HUES64 (cell line): ENCODE results near the gene GUCY1A1.

Source experiments
- H3K27ac ChIP-seq: 2 replicates; pipeline ENCODE4 v1.7.0; 2013; ENCODE audit warnings: low read depth, low read length, inconsistent platforms
- H3K27me3 ChIP-seq: 2 replicates; pipeline ENCODE4 v1.6.1; 2013; ENCODE audit warnings: mild to moderate bottlenecking, low read length; ENCODE audit not compliant: insufficient read depth
- H3K36me3 ChIP-seq: 2 replicates; pipeline ENCODE4 v1.6.1; 2013; ENCODE audit warnings: mild to moderate bottlenecking, low read length; ENCODE audit not compliant: insufficient read depth
- H3K4me1 ChIP-seq: 2 replicates; pipeline ENCODE4 v1.6.1; 2013; ENCODE audit warnings: mild to moderate bottlenecking, low read length, moderate library complexity; ENCODE audit not compliant: insufficient read depth
- H3K4me3 ChIP-seq: 2 replicates; pipeline ENCODE4 v1.5.1; 2013; ENCODE audit warnings: mild to moderate bottlenecking, low read length, moderate library complexity
- H3K9ac ChIP-seq: 2 replicates; pipeline ENCODE4 v1.6.1; 2013; ENCODE audit warnings: mild to moderate bottlenecking, low read depth, low read length
- H3K9me3 ChIP-seq: 2 replicates; pipeline ENCODE4 v1.6.1; 2013; ENCODE audit warnings: low read depth, low read length; ENCODE audit not compliant: insufficient read depth
- WGBS: fragments of 150-250, 120-280 bp; methylation state at CpG from one replicate; pipeline ENCODE4 v1.1.7; 2013; ENCODE audit warnings: missing lambda C conversion rate; 5-methylcytosine and 5-hydroxymethylcytosine counted together

Gene GUCY1A1

DNA sequence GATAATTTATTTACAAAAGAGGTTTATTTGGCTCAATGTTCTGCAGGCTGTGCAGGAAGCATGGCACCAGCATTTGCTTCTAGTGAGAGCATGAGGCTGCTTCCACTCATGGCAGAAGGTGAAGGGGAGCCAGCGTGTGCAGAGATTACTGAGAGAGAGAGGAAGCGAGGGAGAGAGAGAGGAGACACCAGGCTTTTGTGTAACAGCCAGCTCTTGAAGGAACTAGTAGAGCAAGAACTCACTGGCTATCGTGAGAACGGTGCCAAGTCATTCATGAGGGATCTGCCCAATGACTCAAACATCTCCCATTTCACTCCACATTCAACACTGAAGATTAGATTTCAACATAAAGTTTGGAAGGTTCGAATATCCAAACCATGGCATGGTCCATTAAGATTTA is 12.7 kb downstream of the GUCY1A1 start:
- 87% methylated on average over 5 of the region's 5 CpGs for WGBS
- Histone ChIP-seq H3K9ac (no peak overlapping the region), H3K36me3 (no peaks in the 10 kb centered on the region), H3K27me3 (no peaks in the 10 kb centered on the region), H3K4me1 (peaks cover 10% of the 10 kb centered on the region; the same call in 1 of the 2 replicates), H3K4me3 (no peak overlapping the region), H3K9me3 (no peaks in the 10 kb centered on the region), H3K27ac (no peak overlapping the region)

DNA sequence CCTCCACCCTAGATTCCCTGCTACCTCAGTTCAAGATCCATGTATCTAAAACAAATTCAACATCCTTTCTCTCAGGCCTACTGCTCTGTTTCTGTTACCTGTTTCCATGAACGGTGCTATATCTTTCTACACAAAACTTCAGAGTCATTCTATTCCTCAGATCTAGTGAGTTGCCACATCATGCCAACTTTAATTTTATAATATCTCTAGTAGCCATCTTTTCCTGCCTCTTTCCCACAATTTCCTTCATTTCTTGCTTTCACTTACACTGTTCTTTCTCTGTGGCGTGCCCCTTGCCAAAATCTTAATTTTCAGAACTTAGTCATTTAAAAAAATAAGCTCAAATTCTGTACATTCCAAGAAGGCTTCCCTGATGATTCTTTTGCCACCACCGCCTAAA is 15.2 kb downstream of the GUCY1A1 start:
- Histone ChIP-seq H3K9ac (no peak overlapping the region), H3K4me1 (no peaks in the 10 kb centered on the region), H3K4me3 (no peak overlapping the region), H3K27ac (no peak overlapping the region), H3K36me3 (no peaks in the 10 kb centered on the region), H3K9me3 (no peaks in the 10 kb centered on the region), H3K27me3 (no peaks in the 10 kb centered on the region)
- 93% methylated on average over 3 of the region's 3 CpGs for WGBS

DNA sequence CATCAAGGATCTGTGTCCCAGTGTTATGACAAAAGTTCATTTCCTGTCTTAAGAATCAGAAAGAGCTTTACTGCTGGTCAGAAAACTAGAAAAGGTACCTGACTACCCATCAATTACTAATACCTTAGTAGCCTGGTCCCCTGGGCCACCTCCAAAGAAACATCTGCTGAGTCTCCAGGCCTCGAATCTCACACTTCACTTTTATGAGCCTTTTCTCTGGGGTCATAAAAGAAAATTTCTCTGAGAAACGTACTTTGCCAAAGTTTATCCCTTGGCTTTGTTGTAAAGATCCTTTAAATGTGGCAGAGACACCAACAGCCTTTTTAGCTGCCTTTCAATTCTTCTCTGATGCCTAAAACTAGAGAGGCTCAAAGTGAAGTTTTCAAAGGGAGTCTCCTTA is 17.8 kb downstream of the GUCY1A1 start:
- H3K4me1 ChIP-seq = no peaks in the 10 kb centered on the region
- no peak overlapping the region for H3K9ac ChIP-seq
- H3K27me3 ChIP-seq = no peaks in the 10 kb centered on the region
- H3K4me3 ChIP-seq = no peak overlapping the region
- no peaks in the 10 kb centered on the region for H3K36me3 ChIP-seq
- 90% methylated on average over 2 of the region's 2 CpGs for WGBS
- H3K27ac ChIP-seq = no peak overlapping the region
- no peaks in the 10 kb centered on the region for H3K9me3 ChIP-seq

DNA sequence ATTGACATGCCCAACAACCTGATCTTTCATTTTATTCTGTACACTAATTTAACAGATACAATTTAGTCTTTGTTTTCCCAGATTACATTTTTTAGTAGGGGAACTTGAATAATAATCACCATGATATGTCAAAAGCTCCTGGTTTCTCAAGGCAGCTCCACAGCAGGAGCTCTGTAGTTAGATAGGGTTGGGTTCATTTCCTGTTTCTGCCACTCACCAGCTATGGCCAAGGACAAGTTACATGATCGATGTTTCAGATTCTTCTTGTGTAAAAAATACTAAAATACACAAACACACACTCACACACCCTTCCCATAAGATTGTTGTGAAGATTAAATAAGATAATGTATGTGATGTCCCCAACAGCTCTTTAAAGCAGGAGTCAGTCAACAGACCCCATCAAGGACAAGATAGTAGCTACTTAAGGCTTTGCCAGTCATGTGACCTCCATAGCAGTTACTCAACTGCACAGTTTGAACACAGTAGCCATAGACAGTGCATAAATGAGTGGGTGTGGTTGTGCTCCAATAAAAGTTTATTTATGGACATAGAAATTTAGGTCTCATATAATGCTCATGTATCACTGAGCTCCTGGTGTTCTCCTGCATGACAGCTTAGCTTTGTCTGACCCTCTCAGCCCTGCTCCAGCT is 18.4 kb downstream of the GUCY1A1 start:
- Histone ChIP-seq H3K9me3 (no peaks in the 10 kb centered on the region), H3K27me3 (no peaks in the 10 kb centered on the region), H3K27ac (no peak overlapping the region), H3K4me3 (no peak overlapping the region), H3K4me1 (no peaks in the 10 kb centered on the region), H3K36me3 (no peaks in the 10 kb centered on the region), H3K9ac (no peak overlapping the region)
- WGBS = no CpG with 5 or more reads among the region's 1 CpG

DNA sequence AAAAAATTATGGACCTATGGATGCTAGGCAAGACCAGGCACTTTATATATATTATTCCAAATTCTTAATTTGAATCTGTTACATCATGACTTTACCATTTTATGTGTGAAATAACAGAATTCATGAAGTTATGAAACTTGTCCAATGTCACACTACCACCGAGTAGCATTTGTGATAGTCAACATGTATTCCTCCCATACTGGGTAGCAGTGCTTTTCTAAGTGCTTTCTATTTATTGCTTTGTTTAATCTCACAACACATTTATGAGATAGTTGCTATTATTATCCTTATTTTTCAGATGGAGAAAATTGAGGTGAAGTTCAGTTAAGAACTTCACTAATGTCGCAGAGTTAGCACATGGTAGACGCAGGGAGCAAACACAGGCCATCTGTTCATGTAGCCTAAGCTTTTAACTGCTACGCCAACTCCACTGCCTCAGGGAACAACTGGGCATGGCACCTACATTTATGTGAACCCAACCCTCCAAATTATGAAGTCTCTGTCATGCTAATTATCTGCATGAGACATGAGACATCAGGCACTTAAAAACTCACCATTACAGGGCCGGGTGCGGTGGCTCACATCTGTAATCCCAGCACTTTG is 20.8 kb downstream of the GUCY1A1 start:
- Histone ChIP-seq H3K27me3 (no peaks in the 10 kb centered on the region), H3K9me3 (no peaks in the 10 kb centered on the region), H3K36me3 (no peaks in the 10 kb centered on the region), H3K4me3 (no peak overlapping the region), H3K9ac (no peak overlapping the region), H3K4me1 (no peaks in the 10 kb centered on the region), H3K27ac (no peak overlapping the region)
- WGBS = 98% methylated on average over 5 of the region's 6 CpGs

DNA sequence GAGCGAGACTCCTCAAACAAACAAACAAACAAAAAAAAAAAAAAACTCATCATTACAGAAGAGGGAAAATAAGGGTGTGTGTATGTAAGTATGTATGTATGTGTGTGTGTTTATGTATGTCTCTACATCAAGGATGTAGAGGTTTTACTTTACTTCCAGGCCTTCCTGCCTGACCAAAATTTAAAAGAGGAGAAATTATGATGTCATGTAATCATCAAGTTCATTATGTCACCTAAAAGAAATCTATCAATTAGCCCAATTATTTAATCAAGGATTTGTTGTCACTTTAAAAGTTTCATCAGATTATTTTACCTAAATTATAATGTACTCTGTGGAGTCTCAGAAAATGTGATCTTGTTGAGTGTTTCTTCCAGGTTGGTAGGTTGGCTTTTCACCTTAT is 21.6 kb downstream of the GUCY1A1 start:
- no peaks in the 10 kb centered on the region for H3K36me3 ChIP-seq
- H3K9ac ChIP-seq = no peak overlapping the region
- H3K27ac ChIP-seq = no peak overlapping the region
- no CpG with 5 or more reads among the region's 1 CpG for WGBS
- H3K4me1 ChIP-seq = no peaks in the 10 kb centered on the region
- no peak overlapping the region for H3K4me3 ChIP-seq
- H3K27me3 ChIP-seq = no peaks in the 10 kb centered on the region
- no peaks in the 10 kb centered on the region for H3K9me3 ChIP-seq

DNA sequence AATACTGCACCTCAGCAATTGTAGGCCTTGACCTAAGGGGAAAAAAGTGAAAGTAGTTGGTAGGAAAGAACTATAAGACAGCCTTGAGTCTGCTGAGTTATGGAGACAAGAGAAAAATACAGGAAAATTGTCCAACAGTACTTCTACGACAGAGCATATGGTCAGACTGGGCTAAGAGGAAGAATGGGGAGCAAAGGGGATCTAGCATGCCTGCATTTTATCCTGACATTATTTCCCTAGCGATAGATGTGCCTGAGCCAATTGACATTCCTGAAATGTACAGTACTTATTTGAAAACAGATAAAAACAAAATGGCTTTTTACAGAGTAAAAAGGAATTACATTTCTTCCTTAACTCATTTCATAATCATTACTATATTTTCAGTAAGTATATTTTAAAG is 22.2 kb downstream of the GUCY1A1 start:
- Histone ChIP-seq H3K4me1 (no peaks in the 10 kb centered on the region), H3K4me3 (no peak overlapping the region), H3K27ac (no peak overlapping the region), H3K9me3 (no peaks in the 10 kb centered on the region), H3K36me3 (no peaks in the 10 kb centered on the region), H3K9ac (no peak overlapping the region), H3K27me3 (no peaks in the 10 kb centered on the region)
- WGBS = 97% methylated on average over 2 of the region's 2 CpGs

DNA sequence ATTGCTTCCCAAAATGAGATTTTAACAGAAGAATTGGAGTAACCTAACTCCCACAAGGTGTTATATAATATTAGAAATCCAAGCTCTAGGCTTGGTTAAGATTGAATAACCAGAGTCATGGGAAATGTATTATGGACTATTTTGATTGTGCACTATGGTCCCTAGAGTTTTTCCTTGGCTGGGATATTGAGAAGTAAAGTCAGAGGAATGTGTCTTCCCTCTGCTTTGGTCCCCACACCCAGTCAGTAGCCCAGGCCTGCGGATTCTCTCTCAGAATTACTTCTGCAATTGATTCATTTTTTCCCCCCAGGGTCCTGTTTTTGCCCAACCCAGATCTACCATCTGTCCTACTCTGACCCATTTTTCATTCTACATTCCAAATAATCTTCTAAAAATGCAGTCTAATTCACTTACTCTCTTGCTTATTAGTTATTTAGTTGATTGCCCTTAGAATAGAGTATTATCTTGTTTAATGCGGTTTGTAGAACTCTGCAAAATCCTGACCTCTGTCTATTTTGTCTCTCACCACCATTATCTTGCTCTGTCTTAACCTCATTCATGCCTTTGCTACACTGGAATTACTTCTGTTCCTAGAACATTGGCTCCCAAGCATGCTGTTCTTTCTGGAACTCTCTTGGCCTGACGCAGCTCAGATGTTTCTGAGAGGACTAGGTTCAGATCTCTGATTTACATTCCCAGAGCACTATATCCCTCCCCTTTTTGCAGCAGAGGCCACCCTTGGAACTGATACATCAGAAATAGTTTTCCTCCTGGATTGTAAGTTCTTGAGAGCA is 23.6 kb downstream of the GUCY1A1 start:
- Histone ChIP-seq H3K4me1 (no peaks in the 10 kb centered on the region), H3K27ac (no peak overlapping the region), H3K27me3 (no peaks in the 10 kb centered on the region), H3K9ac (no peak overlapping the region), H3K9me3 (no peaks in the 10 kb centered on the region), H3K4me3 (no peak overlapping the region), H3K36me3 (no peaks in the 10 kb centered on the region)
- WGBS = 97% methylated on average over 3 of the region's 3 CpGs

DNA sequence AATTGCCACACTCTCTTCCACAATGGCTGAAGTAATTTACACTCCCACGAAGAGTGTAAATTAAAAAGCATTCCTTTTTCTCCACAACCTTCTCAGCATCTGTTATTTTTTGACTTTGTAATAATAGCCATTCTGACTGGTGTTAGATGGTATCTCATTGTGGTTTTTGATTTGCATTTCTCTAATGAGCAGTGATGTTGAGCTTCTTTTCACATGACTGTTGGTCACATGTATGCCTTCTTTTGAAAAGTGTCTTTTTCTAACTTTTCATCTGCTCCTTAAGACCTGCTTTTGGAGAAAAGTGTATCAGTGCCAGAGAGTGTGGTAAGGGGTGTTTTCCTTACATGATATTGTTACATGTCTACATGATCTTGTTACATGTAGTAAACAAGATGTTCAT is 25.7 kb downstream of the GUCY1A1 start:
- Histone ChIP-seq H3K4me3 (no peak overlapping the region), H3K4me1 (no peaks in the 10 kb centered on the region), H3K27ac (no peak overlapping the region), H3K27me3 (no peaks in the 10 kb centered on the region), H3K36me3 (no peaks in the 10 kb centered on the region), H3K9ac (no peak overlapping the region), H3K9me3 (no peaks in the 10 kb centered on the region)
- WGBS = no CpG with 5 or more reads among the region's 1 CpG

DNA sequence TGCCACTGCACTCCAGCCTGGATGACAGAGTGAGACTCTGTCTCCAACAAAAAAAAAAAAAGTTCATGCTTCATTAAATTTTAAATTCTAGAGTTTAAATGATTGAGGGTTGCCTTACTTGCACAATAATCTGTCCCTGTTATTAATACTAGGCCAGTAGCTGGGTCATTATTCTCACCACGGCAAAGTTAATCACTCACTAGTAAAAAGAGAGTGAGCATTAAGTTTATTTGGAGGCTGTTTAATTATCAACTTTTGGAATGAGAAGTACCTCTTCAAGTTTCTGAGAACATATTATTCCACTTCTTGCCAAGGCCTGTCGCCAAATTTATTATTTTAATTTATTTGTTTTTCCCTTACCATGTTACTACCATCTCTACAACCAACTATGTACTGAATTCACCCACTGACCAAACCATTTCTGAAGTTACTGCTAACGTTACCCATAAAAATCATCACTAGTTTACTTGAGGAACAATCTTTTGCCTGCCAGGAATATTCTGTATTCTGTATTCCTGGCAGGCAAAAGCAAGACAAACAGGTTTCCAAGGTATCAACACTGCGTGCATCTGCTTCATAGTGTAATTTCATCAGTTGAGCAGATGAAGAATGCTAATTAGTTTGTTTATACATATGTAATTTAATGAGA is 26.5 kb downstream of the GUCY1A1 start:
- H3K4me1 ChIP-seq = no peaks in the 10 kb centered on the region
- no peaks in the 10 kb centered on the region for H3K27me3 ChIP-seq
- H3K27ac ChIP-seq = no peak overlapping the region
- H3K4me3 ChIP-seq = no peak overlapping the region
- no peaks in the 10 kb centered on the region for H3K36me3 ChIP-seq
- 93% methylated on average over 3 of the region's 4 CpGs for WGBS
- no peaks in the 10 kb centered on the region for H3K9me3 ChIP-seq
- no peak overlapping the region for H3K9ac ChIP-seq

DNA sequence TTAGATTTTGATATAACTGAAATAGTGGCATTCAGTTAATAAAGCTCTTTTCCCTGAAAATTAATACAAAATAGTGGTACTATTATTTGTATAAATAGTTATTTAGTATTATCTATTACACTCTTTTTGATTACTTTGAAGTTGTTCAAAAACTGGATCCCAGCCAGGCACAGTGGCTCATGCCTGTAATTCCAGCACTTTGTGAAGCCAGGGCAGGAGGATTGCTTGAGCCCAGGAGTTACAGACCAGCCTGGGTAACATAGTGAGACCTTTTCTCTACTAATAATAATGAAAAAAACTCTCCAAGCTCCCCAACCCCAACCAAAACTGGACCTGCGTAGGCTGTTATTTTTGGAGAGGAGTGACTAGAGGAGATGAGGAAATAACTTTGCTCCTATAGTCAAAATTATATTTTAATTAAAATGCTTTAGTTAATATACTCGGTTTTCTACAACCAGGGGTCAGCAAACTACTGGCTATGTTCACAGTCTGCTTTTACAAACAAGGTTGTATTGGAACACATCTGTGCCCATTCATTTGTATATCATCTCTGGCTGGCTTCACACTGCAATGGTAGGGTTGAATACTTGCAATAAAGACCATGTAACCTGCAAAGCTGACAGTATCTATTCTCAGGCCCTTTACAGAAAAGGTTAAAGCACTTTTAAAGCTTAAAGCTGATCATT is 27.6 kb downstream of the GUCY1A1 start:
- no peaks in the 10 kb centered on the region for H3K4me1 ChIP-seq
- no peaks in the 10 kb centered on the region for H3K36me3 ChIP-seq
- H3K27ac ChIP-seq = no peak overlapping the region
- H3K9me3 ChIP-seq = no peaks in the 10 kb centered on the region
- H3K27me3 ChIP-seq = no peaks in the 10 kb centered on the region
- no peak overlapping the region for H3K4me3 ChIP-seq
- WGBS = 88% methylated on average over 1 of the region's 2 CpGs
- no peak overlapping the region for H3K9ac ChIP-seq
